ENCODE results near the gene RABGAP1.
A peak's percentile ranks its signal among the peaks of the same experiment; 100 is the strongest.

The RABGAP1 gene

DNA sequence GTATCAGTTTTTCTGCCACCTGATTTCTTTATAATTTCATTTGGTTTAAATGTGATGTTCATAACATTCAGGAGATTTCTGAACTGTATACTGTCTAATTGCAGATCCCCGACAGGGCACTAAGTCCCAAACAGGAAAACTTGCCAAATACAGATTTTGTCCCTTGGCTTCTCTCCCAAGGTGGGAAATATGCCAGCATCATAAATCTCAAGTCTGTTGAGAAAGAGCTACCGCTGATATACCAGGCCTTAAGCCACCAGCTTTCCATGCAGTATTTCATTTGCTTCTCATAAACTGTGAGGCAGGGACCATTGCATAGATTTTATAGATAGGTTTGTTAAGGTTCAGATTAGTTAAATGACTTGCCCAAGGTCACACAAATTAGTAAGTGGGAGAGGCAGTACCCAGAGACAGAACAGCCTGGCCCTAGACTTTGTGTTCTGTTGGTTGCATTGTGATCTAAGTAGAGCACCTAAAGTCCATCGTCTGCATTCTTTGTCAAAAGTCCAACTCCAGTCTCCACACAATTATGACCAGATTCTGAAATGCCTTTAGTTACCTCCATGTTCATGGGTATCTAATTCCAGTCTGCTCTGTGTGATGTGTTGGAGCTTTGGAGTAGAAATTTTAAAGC lies 108.9 kb downstream of the RABGAP1 start:
- no peak for DNase-seq

DNA sequence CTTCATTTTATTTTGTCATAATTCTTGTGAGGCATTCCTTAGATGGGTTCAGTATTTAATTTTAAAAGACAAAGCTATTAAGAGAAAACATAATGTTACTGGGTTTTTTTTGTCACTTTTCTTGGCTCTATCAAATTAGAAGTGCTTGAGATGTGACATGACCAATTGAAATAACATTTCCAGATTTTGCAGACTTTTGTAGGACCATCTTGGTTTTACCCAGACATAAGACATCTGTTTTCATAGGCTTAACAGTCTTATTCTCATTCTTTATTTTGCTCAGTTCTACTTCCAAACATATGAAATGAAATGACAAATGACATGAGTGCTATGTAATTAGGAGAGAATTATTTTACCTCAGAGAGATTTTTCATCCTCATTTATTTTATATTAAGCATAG lies 112.2 kb downstream of the RABGAP1 start:
- DNase-seq, result no peak

DNA sequence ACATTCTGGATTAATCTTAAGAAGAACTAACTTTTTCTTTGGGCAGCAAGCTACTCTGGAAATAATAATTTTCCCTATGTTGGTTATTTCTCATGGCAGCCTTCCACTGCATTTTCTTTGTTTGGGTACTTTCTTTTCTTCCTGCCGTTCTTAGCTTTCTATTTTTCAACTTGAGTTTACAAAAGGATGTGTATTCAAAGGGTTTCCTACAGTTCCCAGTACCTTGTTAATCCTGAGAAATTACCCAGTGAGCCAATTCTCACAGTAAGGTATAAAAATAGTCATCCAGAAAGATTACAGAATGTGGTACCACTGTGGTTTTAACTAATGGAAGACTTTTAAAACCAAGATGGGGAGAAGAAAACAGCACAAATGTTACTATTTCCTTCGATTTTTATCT lies 112.9 kb downstream of the RABGAP1 start:
- no peak for DNase-seq

DNA sequence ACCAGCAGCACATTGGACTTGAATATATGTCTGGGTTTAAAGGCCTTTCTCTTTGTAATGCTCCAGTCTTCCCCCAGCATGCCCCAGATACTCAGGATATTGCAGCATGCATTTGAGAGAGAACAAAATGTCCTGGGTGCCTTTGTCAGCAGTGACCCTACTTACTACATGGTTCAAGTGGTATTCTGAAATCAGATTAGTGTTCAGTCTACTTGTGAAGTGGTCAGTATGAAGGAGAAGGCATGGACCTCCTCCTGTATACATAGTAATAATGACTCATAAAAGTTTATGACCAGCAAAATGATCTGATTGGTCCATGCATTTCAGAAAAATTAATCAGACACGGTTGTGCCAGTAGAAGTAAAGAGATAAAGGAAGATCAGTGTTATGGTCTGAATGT lies 118.0 kb downstream of the RABGAP1 start:
- DNase-seq, result peak; percentile 12

DNA sequence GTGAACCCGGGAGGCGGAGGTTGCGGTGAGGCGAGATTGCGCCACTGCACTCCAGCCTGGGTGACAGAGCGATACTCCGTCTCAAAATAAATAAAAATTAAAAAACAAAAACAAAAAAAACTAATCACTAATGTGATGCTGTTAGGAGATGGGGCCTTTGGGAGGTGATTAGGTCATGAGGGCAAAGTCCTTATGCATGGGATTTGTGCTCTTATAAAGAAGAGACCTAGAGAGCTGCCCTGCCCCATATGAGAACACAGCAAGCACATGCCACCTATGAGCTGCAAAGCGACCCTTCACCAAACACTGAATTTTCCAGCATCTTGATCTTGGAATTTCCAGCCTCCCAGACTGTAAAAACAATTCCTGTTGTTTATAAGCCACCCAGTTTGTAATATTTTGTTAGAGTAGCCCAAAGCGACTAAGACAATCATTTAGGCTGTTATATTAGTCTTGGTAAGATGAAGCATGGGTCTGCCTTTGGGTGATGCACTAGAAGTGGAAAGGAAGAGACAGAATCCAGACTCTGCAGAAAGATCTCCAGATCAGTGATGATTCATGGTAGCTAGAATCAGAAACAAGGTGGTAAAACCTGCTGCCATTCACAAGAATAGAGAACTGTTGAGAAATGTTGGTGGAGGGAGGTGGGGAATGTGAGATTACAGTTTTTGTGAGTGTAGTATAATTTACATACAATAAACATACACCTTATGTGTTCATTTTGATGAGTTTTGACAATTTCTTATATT lies 118.8 kb downstream of the RABGAP1 start:
- DNase-seq, result no peak

DNA sequence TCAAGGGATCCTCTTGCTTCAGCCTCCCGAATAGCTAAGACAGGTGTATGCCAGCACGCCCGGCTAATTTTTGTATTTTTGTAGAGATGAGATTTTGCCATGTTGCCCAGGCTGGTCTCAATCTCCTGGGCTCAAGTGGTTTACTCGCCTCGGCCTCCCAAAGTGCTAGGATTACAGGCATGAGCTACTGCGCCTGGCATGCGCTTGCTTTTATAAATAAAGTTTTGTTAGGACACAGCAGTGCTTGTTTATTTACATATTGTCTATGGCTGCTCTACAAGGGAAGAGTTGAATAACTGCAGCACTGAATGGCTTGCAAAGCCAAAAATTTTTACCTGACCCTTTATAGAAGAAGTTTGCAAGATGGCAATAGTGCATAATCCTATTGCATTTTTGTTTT lies 120.4 kb downstream of the RABGAP1 start:
- no peak for DNase-seq

DNA sequence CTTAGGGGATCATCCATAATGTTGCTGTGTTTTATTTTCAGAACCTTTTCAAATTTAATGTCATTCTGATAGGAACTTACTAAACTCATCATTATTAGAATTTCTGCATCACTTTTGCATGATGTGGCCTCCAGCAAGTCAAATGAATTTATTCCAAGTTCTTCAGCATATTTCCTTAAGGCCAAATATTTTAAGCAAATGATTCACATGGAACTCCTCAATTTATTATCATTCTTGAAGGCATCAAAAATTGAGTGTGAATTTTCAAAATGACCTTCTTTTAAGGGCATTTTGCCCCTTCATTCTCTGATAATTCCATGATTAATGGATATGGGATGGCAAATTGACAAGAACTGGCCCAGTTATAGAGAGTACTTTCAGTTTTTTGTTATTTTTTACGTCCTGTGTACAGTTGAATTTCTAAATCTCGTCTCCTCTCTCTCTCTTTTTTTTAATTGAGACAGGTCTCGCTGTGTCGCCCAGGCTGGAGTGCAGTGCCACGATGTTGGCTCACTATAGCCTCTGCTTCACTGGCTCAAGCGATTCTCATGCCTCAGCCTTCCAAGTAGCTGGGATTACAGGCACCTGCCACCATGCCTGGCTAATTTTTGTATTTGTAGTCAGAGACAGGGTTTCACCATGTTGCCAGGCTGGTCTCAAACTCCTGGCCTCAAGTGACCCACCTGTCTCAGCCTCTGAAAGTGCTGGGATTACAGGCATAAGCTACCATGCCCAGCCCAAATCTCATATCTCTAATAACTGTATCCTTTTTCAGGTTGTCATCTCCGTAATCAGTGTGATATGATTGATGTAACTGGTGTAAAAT lies 121.7 kb downstream of the RABGAP1 start:
- no peak for DNase-seq

DNA sequence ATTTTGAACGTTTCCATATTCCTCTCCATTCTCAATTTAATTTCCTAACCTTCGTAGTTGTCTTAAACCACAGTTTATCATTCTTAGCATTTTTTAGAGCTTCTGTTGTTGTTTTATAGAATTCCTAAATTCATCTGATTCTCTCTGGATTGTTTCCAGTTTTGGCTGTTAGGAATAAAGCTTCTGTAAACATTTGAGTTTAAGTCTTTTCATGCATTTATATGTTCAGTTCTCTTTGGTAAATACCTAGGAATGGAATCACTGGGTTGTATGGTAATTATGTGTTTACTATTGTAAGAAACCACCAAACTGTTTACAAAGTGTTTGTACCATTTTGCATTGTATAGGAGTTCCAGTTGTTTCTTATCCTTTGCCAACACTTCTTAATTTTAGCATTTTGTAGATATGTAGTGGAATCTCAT lies 122.4 kb downstream of the RABGAP1 start:
- no peak for DNase-seq

DNA sequence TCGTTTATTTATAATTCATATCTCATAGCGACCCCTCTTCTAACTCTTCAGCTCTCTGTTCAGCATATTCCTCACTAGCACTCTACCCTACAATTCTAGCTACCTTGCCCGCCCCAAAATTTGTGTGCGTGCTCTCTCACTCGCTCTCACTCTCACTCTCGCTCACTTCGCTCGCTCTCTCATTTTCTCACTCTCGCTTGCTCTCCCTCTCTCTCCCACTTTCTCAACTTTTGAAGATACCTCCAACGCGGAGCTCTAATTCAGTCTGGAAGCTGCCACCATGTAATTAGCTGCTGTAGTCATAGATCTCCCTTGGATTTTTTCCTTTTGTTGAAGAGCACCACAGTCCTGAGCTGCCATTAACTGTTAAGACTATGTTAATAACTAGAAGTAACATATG lies 123.1 kb downstream of the RABGAP1 start:
- no peak for DNase-seq

DNA sequence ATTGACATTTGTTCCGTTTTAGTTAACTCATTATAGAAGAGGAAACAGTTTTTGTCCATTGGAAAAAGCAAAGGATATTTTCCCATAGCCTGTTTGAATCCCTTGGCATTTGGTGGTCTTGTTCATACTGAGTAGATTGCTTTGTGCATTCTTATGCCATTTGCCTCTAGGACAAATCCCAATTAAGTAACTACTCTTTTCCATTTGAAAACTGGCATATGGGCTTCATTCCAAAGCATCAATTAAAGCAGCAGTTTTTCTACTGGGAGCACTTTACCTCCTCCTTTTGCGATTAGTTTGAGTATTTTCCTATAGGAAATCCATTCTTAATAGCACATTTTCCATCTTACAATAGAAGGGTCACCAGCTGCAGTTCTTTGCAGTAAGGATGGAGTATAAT lies 123.9 kb downstream of the RABGAP1 start:
- DNase-seq, result no peak

DNA sequence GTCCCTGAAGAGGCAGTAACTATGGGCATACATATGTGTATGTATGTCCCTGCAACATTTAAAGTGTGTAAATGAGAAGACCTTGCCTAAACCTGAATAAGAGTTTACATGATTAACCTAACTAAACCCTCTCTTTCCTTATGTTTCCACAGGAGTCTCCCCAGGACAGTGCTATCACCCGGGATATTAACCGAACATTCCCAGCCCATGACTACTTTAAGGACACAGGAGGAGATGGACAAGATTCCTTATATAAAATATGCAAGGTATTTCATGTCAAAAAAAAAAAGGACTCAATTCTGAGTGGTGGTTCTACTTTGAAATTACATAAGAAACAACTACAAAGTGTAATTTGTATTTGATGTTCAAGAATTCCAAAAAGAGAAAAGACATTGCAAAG lies 124.4 kb downstream of the RABGAP1 start:
- DNase-seq, result no peak

DNA sequence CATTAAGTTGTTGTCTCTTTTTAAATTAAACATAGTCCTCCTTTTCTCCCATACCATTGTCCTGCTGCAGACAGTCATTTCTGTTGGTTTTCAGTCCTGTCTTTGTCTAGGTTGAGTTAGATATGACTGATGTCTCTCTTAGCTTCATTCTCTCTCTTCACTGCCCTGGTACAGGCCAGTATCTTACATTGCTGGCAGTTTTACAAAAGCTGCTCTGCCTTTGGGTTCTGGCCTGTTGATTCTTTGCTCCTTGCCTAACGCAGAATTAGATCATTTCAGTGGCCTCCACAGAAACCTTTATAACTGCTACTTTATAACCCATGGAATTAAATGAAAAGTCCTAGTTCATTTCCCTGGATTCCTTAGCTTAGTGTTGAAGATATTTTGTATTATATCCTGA lies 126.3 kb downstream of the RABGAP1 start:
- no peak for DNase-seq

DNA sequence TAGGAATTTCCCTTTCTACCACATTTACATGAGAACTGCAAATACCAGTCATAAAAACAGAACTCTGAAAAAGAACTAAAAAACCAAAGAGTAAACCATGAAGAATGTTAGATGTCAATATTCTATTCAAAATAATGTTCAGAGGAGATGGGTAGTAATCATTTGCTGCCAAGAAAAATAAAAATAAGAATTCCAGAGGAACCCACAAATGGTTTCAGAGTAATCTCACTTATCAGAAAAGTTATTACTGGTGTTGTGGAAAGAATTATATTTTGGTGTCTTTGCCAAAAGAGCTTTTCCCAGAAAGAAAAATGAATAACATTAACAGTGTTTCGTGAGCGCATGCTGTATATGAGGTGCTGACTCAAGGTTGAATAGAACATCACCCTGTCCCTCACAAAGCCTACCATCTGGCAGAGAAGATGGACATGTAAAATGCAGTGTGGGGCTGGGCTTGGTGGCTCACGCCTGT lies 128.2 kb downstream of the RABGAP1 start:
- no peak for DNase-seq

DNA sequence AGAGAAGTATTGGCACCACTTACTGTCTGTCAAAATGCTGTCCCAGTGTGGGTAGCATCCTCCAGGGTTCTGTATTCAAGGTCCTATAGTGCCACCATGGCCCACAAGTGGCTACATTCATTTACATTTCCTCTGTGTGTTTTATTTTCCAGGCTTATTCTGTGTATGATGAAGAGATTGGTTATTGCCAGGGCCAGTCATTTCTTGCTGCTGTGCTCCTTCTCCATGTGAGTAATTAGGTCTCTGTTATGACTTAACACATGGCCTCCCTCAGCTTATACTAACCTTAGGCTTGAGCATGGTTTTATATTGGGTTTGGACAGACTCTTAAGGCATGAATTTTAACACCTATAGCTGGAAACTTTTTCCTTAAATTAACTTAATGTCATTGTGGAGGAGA lies 129.4 kb downstream of the RABGAP1 start:
- no peak for DNase-seq

DNA sequence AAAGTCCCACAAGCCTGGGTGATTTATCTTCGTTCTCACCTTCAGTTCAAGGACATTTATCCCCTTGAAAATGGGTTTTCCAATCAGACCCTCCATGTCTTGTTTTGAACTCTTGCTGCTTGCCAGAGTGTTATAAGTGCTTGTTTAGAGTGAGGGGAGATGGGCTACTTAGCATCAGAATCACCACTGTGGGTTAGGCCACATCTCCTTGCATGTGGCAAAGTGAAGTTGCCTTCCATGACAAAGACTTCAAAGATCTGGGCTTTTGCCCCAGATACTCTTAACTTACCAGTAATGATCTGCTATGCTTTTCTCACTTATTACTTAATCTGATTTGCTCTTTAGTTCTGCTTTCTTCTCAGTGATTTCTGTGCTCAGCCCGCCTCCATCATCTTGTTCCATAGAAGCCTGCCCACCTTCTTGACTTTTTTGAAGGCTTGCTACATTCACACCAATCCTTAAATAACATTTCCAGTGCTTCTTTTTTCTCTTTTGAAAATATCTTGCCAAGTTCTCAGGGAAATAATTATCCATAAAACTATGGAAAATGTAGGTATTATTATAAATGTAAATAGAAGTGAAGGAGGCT lies 131.7 kb downstream of the RABGAP1 start:
- DNase-seq, result no peak

DNA sequence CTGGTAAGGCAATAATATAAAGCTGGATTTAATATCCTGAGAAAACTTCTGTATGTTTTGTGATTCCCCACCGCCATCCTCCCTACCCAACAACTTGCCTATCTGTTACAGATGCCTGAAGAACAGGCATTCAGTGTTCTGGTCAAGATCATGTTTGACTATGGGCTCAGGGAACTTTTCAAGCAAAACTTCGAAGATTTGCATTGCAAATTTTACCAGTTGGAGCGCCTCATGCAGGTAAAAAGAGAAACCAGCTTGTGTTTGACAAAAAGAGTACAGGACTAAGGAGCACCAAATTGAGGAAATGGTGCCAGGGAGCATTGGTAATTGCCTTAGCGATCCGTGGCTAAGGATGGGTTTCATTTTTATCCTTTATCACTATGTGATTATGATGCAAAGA lies 132.6 kb downstream of the RABGAP1 start:
- DNase-seq, result no peak

DNA sequence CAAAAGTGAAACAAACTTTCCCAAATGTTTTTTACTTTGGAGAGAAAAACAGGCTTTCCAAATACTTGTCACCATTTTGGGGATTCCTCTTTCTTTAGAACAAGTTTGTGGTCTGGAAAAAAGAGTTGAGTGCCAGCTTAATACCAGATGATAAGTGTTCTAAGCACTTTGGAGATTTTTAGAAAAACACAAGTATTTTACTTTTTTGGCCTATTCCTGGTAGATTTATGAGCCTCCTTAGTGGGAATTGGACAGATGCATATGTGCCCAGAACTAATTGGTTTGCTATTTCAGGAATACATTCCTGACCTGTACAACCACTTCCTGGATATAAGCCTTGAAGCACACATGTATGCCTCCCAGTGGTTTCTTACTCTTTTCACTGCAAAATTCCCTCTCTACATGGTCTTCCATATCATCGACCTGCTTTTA lies 133.2 kb downstream of the RABGAP1 start:
- DNase-seq, result no peak

DNA sequence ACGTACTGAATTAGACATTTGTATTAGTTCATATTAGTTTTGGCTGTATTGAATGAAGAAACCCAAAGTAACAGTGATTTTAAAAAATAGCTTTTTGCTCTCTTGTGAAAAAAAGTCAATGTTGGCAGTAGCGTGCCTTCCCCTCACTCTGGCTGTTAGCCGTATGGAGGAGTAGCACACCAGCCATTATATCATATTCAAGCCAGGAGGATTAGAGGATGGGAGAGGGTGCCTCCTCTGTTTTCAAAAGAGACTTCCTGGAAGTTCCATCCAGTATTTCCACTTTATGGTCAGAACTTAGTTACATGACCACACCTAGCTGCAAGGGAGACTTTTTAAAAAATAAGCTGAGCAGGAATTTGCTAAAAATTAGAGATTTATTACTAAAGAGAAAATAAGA lies 133.8 kb downstream of the RABGAP1 start:
- no peak for DNase-seq

DNA sequence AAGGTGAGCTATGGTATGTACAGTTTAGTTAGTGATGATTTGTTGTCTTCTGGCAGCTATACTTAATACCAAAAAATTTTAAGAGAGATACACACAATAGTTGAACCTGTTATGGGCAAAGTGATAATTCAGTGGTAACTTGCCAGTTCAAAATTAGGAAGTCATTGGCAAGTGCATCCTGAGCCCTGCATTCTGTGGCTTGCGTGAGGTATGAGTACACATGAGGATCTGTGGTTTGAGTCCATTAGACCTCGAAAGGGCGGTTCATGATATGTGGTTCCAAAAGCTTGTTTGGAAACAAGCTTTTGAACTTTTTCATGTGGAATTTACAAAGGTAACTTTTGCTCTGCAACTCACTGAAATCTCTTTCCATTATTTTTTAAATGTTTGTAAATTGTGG lies 139.6 kb downstream of the RABGAP1 start:
- no peak for DNase-seq

DNA sequence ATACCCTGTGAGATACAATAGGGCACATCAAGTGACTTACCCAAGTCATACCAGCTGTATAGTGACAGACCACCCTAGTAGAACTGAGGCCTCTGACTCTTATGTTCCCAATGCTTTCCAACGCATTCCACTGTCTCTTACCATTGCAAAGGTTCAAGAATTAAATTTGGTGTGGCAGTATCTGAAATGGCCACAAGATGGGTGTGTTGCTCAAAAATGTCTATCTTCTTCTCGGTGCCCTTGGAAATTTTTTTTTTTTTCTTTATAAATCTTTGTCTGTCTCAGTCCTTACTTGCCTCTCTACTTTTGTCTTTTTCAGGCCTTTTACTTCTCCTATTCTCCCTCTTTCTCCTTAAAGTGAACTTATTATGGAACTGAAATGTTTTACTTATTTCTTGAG lies 141.0 kb downstream of the RABGAP1 start:
- peak; percentile 66 for DNase-seq

DNA sequence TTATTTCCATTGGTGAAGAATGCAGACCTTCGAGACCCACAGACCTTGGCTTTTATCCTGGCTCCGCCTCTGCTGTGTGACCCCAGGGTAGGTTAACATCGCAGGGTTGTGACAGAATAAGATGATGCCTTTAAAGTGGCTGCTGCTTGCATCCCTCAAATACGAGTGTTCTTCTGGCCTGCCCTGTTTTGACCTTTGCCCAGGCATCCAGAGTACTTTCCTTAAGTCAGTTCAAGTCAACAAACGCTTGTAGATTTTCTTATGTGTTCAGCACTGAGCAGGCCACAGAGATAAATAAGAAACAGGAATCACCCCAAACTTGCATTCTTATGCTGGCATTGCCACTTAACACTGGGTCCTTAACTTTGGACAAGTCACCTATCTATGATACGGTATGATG lies 142.9 kb downstream of the RABGAP1 start:
- no peak for DNase-seq

DNA sequence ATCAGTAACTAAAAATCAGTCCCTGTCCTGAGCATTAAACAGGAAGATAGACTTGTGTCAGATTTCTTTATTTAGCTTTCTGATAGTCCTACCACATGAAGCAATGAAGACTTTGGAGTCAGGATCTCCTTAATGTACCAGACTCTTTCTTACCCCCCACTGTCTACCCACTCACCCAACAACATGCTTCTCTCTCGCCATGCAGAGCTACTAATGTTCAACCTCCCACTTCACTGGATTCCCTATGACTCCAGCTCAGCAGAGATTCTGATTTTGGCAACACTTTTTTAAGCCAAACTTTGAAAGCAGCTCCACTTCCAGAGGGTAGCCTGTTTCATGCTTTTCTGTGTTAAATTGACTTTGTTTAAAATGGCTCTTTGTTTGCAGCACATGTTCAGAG lies 143.4 kb downstream of the RABGAP1 start:
- DNase-seq, result no peak

DNA sequence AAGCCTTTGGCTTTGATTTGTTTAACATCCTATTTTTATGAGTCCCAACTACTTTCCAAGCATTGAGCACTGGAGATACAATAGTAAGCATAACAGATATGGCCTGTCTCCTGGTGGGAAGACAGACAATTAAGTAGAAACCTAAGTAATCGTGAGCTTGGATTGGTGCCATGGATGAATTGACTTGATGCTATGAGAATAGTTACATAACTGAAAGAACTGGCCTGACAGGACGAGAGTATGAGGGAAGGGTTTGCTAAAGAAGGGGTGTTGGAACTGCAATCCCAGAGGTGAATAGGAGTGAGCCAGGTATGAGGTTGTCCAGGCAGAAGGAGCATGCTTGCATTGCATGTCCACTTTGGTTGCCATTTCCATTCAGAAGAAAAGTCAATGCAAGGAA lies 145.1 kb downstream of the RABGAP1 start:
- DNase-seq, result no peak
